NB4 (cell line): ENCODE results near the gene LPP.

Source experiments
- MAX ChIP-seq: IDR thresholded peaks from 2 replicates; pipeline ENCODE4 v1.6.1; 2011; ENCODE audit warnings: low read depth, low read length
- POLR2A ChIP-seq: IDR thresholded peaks from 2 replicates; pipeline ENCODE4 v1.6.1; 2011; ENCODE audit warnings: mild to moderate bottlenecking; ENCODE audit not compliant: insufficient read length; ENCODE audit errors: extremely low read depth
- TF ChIP-seq, protein P1 (sequence below): IDR thresholded peaks from one replicate; pipeline ENCODE4 v1.5.1; 2012; ENCODE audit warnings: low read depth, low read length

- TF ChIP-seq MAX: no peak
- TF ChIP-seq, protein P1, sequence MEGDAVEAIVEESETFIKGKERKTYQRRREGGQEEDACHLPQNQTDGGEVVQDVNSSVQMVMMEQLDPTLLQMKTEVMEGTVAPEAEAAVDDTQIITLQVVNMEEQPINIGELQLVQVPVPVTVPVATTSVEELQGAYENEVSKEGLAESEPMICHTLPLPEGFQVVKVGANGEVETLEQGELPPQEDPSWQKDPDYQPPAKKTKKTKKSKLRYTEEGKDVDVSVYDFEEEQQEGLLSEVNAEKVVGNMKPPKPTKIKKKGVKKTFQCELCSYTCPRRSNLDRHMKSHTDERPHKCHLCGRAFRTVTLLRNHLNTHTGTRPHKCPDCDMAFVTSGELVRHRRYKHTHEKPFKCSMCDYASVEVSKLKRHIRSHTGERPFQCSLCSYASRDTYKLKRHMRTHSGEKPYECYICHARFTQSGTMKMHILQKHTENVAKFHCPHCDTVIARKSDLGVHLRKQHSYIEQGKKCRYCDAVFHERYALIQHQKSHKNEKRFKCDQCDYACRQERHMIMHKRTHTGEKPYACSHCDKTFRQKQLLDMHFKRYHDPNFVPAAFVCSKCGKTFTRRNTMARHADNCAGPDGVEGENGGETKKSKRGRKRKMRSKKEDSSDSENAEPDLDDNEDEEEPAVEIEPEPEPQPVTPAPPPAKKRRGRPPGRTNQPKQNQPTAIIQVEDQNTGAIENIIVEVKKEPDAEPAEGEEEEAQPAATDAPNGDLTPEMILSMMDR: no peak
- no peak for TF ChIP-seq POLR2A
Measured at GRCh38 chr3:188207941-188208515, 54.1 kb downstream of the LPP start.
